Activated B cell treated with CpG ODN at 0.5 μM for 24 hours (primary cell): Measurements from ENCODE around the gene XPR1. TPM values are rescaled to one million over a fixed set of nuclear protein-coding genes. Genes with fewer than 3 reads are reported as not detected.

Experiments
- ATAC-seq: fragments of 200-7000 bp; cut with Tn5 transposase; one replicate; pipeline ENCODE4 v1.10.0; 2021; ENCODE audit warnings: low read depth, mild to moderate bottlenecking, moderate library complexity
- CTCF ChIA-PET: fragments of 350-600 bp; sonication (Branson Sonifier 250); formaldehyde crosslinking; loops from one replicate; lab custom pipeline; 2021; ENCODE audit warnings: antibody characterized with exemption; lab: Charles Lee
- POLR2A ChIA-PET: fragments of 350-600 bp; sonication (Branson Sonifier 250); formaldehyde crosslinking; loops from one replicate; lab custom pipeline; 2021; ENCODE audit warnings: antibody characterized with exemption; lab: Charles Lee
- DNase-seq: peaks from one replicate; pipeline ENCODE4 v3.0.0; 2022
- H3K27ac Mint-ChIP-seq: one replicate; pipeline ENCODE4 v1.8.0; 2020; ENCODE audit warnings: mixed read lengths
- H3K27me3 Mint-ChIP-seq: one replicate; pipeline ENCODE4 v1.8.0; 2021; ENCODE audit warnings: mixed read lengths
- H3K36me3 Mint-ChIP-seq: one replicate; pipeline ENCODE4 v1.8.0; 2021; ENCODE audit warnings: low read depth, mixed read lengths
- H3K4me1 Mint-ChIP-seq: one replicate; pipeline ENCODE4 v1.8.0; 2021; ENCODE audit warnings: mixed read lengths
- H3K4me3 Mint-ChIP-seq: one replicate; pipeline ENCODE4 v1.8.0; 2020; ENCODE audit warnings: mild to moderate bottlenecking, mixed read lengths
- H3K9me3 Mint-ChIP-seq: one replicate; pipeline ENCODE4 v1.8.0; 2020; ENCODE audit warnings: mixed read lengths
- intact Hi-C: fragments of 100-400 bp; cut with micrococcal nuclease; formaldehyde crosslinking; loops from one replicate; pipeline ENCODE4 v1.15.1; 2024
- total RNA-seq: library from RNA; stranded (reverse); gene quantifications from 2 replicates; pipeline ENCODE4 v1.2.3, GENCODE V29; 2022
- TF ChIP-seq, protein P1 (sequence below): fragments of 200-600 bp; IDR thresholded peaks from one replicate; pipeline ENCODE4 v1.8.0; 2022; ENCODE audit warnings: antibody characterized with exemption, mild to moderate bottlenecking

The XPR1 gene
- total RNA-seq, 1 donor from 2014 or later, result 20.4 TPM

DNA sequence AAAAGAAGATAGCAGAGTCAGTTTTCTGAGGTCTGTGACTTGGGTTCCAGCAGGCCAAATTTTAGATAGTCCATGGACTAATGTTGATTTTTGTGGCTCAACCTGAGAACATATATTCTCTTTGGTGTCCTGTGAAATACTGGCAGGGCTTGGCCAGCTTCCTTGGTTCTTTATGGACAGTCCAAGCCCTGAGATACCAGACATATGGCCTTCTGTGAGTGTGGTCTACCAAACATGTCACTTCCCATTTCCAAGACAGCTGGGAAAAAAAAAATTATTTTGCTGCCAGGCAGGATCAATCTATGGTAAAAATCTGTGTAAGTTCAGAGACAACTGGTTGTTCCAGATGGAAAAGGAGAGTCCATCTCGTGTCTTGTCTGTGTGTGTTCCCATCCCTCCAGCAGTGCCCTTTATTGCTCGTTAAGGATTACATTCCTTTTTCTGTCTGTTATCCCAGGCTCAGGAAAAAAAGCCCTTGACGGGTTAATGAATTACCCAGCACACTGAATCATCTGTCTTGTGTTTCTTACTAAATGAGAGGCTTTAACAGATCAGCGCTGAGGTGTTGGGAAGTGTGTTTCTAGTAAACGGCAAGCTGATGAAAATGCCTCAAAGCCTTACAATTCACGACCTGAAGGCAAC is 33.4 kb upstream of the XPR1 start:
- no peaks in the 10 kb centered on the region for H3K4me1 Mint-ChIP-seq
- TF ChIP-seq, protein P1, sequence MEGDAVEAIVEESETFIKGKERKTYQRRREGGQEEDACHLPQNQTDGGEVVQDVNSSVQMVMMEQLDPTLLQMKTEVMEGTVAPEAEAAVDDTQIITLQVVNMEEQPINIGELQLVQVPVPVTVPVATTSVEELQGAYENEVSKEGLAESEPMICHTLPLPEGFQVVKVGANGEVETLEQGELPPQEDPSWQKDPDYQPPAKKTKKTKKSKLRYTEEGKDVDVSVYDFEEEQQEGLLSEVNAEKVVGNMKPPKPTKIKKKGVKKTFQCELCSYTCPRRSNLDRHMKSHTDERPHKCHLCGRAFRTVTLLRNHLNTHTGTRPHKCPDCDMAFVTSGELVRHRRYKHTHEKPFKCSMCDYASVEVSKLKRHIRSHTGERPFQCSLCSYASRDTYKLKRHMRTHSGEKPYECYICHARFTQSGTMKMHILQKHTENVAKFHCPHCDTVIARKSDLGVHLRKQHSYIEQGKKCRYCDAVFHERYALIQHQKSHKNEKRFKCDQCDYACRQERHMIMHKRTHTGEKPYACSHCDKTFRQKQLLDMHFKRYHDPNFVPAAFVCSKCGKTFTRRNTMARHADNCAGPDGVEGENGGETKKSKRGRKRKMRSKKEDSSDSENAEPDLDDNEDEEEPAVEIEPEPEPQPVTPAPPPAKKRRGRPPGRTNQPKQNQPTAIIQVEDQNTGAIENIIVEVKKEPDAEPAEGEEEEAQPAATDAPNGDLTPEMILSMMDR, result no peak
- DNase-seq (no peak), ATAC-seq (no peak)
- H3K27me3 Mint-ChIP-seq, result peaks cover 14% of the 10 kb centered on the region
- H3K4me3 Mint-ChIP-seq, result no peak overlapping the region
- intact Hi-C loops, result no loop called here
- no peaks in the 10 kb centered on the region for H3K36me3 Mint-ChIP-seq
- ChIA-PET POLR2A (no interaction called here), CTCF (no interaction called here)
- no peak overlapping the region for H3K27ac Mint-ChIP-seq
- H3K9me3 Mint-ChIP-seq, result no peaks in the 10 kb centered on the region

DNA sequence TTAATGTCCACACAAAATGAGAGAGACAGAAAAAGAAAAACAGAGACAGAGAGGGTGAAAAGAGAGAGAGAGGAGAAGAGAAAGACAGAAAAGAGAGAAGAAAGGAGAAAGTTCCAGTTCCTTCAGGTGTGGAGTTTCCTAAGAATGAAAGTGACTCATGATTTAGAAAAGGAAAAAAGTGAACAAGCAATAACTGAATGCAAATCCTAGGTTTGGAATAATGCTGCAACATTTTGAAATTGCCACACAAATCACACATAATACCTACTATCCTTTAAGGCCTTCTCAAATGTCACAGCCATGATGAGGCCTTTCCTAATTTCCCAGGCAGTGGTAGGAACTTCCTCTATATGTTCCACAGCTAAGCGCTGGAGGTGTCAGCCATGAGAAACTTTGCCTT is 31.5 kb upstream of the XPR1 start:
- intact Hi-C loops, result no loop called here
- no peak overlapping the region for H3K27ac Mint-ChIP-seq
- H3K4me3 Mint-ChIP-seq, result no peak overlapping the region
- ChIA-PET CTCF (no interaction called here), POLR2A (interaction anchor here (0.9 kb wide), 1 partner anchor 11 kb away, joined by 3 read pairs; no protein-coding TSS in a partner anchor)
- ATAC-seq (no peak), DNase-seq (no peak)
- peaks cover 5% of the 10 kb centered on the region for H3K27me3 Mint-ChIP-seq
- no peaks in the 10 kb centered on the region for H3K9me3 Mint-ChIP-seq
- no peaks in the 10 kb centered on the region for H3K4me1 Mint-ChIP-seq
- TF ChIP-seq, protein P1, result no peak
- H3K36me3 Mint-ChIP-seq, result no peaks in the 10 kb centered on the region

DNA sequence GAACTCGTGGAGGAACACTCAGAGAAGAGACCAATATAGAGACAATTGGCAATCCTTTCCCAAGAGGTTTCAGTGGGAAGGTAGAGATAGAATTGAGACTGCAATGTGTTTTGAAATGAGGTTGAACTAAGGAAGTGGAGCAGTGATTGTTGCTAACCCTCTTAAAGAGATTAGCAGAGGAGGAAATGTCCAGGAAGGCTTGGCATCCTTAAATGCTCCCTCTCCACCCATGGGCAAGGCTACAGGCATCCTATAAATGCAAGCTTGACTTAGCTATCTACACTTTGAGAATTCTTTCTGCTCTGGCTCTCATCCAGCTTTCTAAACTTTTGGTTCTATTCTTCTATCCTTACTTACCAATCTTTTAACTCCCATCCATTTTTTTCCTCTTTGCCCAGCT is 30.3 kb upstream of the XPR1 start:
- DNase-seq, result no peak
- CTCF ChIA-PET, result no interaction called here
- no peaks in the 10 kb centered on the region for H3K9me3 Mint-ChIP-seq
- no peaks in the 10 kb centered on the region for H3K36me3 Mint-ChIP-seq
- H3K27me3 Mint-ChIP-seq, result peaks cover 3% of the 10 kb centered on the region
- intact Hi-C loops, result no loop called here
- POLR2A ChIA-PET, result no interaction called here
- no peak overlapping the region for H3K27ac Mint-ChIP-seq
- ATAC-seq, result no peak
- no peaks in the 10 kb centered on the region for H3K4me1 Mint-ChIP-seq
- H3K4me3 Mint-ChIP-seq, result no peak overlapping the region
- TF ChIP-seq, protein P1, result no peak

DNA sequence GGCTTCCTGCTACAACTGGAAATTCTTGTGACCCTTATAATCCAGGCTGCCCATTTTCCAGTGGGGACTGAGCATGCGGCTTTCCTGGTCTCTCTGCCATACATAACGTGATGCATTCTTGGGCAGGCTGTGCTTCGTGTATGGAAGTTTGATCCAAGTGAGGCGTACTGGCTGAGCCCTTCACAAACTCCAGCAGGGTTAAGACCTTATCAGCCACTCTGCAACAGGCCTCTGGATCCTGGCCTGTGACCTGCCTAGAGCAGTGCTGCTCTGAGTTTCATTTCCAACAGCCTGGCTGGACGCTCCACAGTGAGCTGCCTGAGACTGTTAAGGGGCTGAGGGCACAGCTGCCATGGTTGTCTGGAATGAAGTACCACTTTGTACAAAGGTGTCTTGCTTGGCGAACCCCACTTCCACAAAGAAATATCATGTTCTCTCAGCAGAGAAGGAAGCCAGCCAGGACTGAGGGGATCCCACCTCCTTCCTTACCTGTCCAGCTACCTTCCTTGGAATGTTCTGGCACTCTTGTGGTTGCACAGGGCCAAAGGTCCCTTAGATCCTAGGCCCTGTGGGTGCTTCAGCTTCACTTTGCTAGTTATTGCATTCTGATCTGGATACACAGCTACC is 28.5 kb upstream of the XPR1 start:
- Mint-ChIP-seq H3K27ac (no peak overlapping the region), H3K4me3 (no peak overlapping the region), H3K9me3 (no peaks in the 10 kb centered on the region), H3K27me3 (no peaks in the 10 kb centered on the region), H3K4me1 (no peaks in the 10 kb centered on the region), H3K36me3 (no peaks in the 10 kb centered on the region)
- TF ChIP-seq, protein P1, result no peak
- intact Hi-C loops, result no loop called here
- CTCF ChIA-PET, result no interaction called here
- DNase-seq, result no peak
- POLR2A ChIA-PET, result no interaction called here
- no peak for ATAC-seq

DNA sequence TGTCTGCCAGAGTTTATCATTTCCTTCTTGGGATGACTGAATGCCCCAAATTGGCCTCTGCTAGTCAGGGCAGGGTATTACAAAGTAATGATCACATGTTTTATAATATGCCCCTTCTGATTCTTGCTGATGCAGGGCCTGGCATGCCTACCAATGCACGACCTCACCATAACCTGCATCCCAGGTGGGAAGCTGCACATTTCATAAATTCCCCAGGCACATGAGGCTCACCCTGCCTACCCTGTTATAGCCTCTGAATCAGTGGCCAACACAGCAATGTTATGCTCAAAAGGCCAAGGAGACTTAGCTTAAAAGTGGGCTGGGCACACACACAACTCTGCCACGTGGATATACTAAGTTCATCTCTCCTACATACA is 28.0 kb upstream of the XPR1 start:
- Mint-ChIP-seq H3K9me3 (no peaks in the 10 kb centered on the region), H3K4me1 (no peaks in the 10 kb centered on the region), H3K4me3 (no peak overlapping the region), H3K27ac (no peak overlapping the region), H3K36me3 (no peaks in the 10 kb centered on the region), H3K27me3 (no peaks in the 10 kb centered on the region)
- no peak for DNase-seq
- ChIA-PET CTCF (no interaction called here), POLR2A (no interaction called here)
- TF ChIP-seq, protein P1, result no peak
- no peak for ATAC-seq
- intact Hi-C loops, result no loop called here
